HG03565 (cell line): ENCODE results near the gene C14orf93.
"Not testable (repeated sequence)": the region's sequence is repeated elsewhere in the genome, so short reads cannot be mapped to it uniquely, and the experiment has no call there.

Source experiments
- ATAC-seq: cut with Tn5 transposase; IDR thresholded peaks from one replicate; pipeline ENCODE4 v1.9.1; 2021; ENCODE audit warnings: mild to moderate bottlenecking, moderate library complexity; ENCODE audit not compliant: unreplicated experiment

The C14orf93 gene

GRCh38 chr14:23021434-23021833, 11.5 kb upstream of the C14orf93 start:
- ATAC-seq, result no peak

GRCh38 chr14:23020143-23021128, 10.5 kb upstream of the C14orf93 start:
- ATAC-seq, result no peak

GRCh38 chr14:23018107-23018506, 8.2 kb upstream of the C14orf93 start:
- no peak for ATAC-seq

GRCh38 chr14:23017091-23017490, 7.1 kb upstream of the C14orf93 start:
- no peak for ATAC-seq

- ATAC-seq, result no peak
Measured at GRCh38 chr14:23015618-23016017, 5.7 kb upstream of the C14orf93 start.

- ATAC-seq, result not testable (repeated sequence)
Measured at GRCh38 chr14:23013749-23014054, 3.8 kb upstream of the C14orf93 start.

GRCh38 chr14:23013054-23013748, 3.3 kb upstream of the C14orf93 start:
- ATAC-seq, result no peak

GRCh38 chr14:23009483-23009938, 432 bp downstream of the C14orf93 start:
- ATAC-seq, result no peak

GRCh38 chr14:23008831-23009230, 1.1 kb downstream of the C14orf93 start:
- ATAC-seq, result no peak

GRCh38 chr14:23006544-23007419, 3.2 kb downstream of the C14orf93 start:
- ATAC-seq, result peak; percentile 91

- ATAC-seq, result no peak
Measured at GRCh38 chr14:23006188-23006534, 3.8 kb downstream of the C14orf93 start.

- ATAC-seq, result no peak
Measured at GRCh38 chr14:23005451-23006187, 4.3 kb downstream of the C14orf93 start.

- ATAC-seq, result not testable (repeated sequence)
Measured at GRCh38 chr14:23004274-23004673, 5.7 kb downstream of the C14orf93 start.

GRCh38 chr14:23002592-23002991, 7.4 kb downstream of the C14orf93 start:
- no peak for ATAC-seq

- no peak for ATAC-seq
Measured at GRCh38 chr14:23000860-23001259, 9.1 kb downstream of the C14orf93 start.

- no peak for ATAC-seq
Measured at GRCh38 chr14:22998329-22999012, 11.5 kb downstream of the C14orf93 start.

- no peak for ATAC-seq
Measured at GRCh38 chr14:22997676-22998323, 12.1 kb downstream of the C14orf93 start.

GRCh38 chr14:22996768-22997654, 12.9 kb downstream of the C14orf93 start:
- ATAC-seq, result no peak
